Psoas muscle (tissue), 8 donors: ENCODE measurements around the gene ELOVL1. TPM values are rescaled to one million over a fixed set of nuclear protein-coding genes. Genes with fewer than 3 reads are reported as not detected.

ENCODE experiments used
- ATAC-seq, 4 donors: fragments of 200-7000 bp; cut with Tn5 transposase; one replicate each; pipeline ENCODE4 v1.9.1; 2020; ENCODE audit warnings: moderate library complexity in 3 of 4, mild to moderate bottlenecking in 2 of 4
- DNase-seq, 2 donors: peaks; one replicate each; pipeline ENCODE4 v3.0.0-alpha.2; 2020
- H3K27ac ChIP-seq: fragments of 200-600 bp; one replicate; pipeline ENCODE4 v1.8.0; 2022
- H3K27me3 ChIP-seq, 3 donors: fragments of 200-600 bp in 1 of 3; one replicate each; pipeline versions ENCODE4 v1.6.1 to v1.8.0; 2013 to 2022; ENCODE audit warnings: low read length in 2 of 3, mild to moderate bottlenecking in 2 of 3, moderate library complexity in 1 of 3; ENCODE audit not compliant: insufficient read depth in 3 of 3
- H3K36me3 ChIP-seq, 2 donors: fragments of 200-600 bp in 1 of 2; one replicate each; pipeline versions ENCODE4 v1.6.1 to v1.8.0; 2013 to 2022; ENCODE audit warnings: low read depth in 1 of 2, mild to moderate bottlenecking in 1 of 2, moderate library complexity in 1 of 2; ENCODE audit not compliant: insufficient read depth in 1 of 2
- H3K4me1 ChIP-seq: fragments of 200-600 bp; one replicate; pipeline ENCODE4 v1.8.0; 2022
- H3K4me3 ChIP-seq: fragments of 200-600 bp; one replicate; pipeline ENCODE4 v1.8.0; 2022; ENCODE audit warnings: mild to moderate bottlenecking
- H3K9me3 ChIP-seq: fragments of 200-600 bp; one replicate; pipeline ENCODE4 v1.8.0; 2022
- CTCF ChIP-seq: fragments of 200-600 bp; IDR thresholded peaks from one replicate; pipeline ENCODE4 v1.8.0; 2022; ENCODE audit warnings: antibody characterized with exemption
- WGBS, 3 donors: extraction: QIAGEN DNeasy Blood & Tissue Kit; methylation state at CpG; one replicate each; pipeline versions ENCODE4 v1.1.6 to v1.1.7; 2013; 5-methylcytosine and 5-hydroxymethylcytosine counted together
- intact Hi-C, 2 donors: fragments of 100-400 bp; cut with DNase I; formaldehyde crosslinking; loops; one replicate each; pipeline versions ENCODE4 v1.11.0 to v1.14.2; 2022
- polyA plus RNA-seq, 3 donors: library from polyadenylated mRNA; stranded (reverse); fragments of 200-250 nt; gene quantifications; one replicate each; pipeline ENCODE4 v1.2.3, GENCODE V29; 2013
- total RNA-seq, 4 donors: library from RNA; stranded (reverse); fragmentation: NEBNext Ultra II Directional in 2 of 4; extraction: Animal tissue kit (Norgen Biotek cat#: 25700) in 2 of 4; gene quantifications; one replicate each; pipeline versions ENCODE4 v1.2.1 to v1.2.4, GENCODE V29; 2021 to 2023
- donor health status: healthy with polysubstance abuse.
- donor health status: DM: no; HTN: no; CAD: no; lungs with moderate emphysema.
- donor health status: Bipolar disorder and iron deficiency.
- donor health status: healthy.
- donor health status: DM: yes; HTN: yes; CAD: no.
- donor health status: DM: no; HTN: no; CAD: no.
- donor health status: DM: no; HTN: no; CAD: no.
- donor health status: DM: yes; HTN: yes; CAD: no.

ELOVL1 gene
- total and polyA plus RNA-seq, 7 donors: 15.9 to 68.1 (median 19.2) TPM

- Histone ChIP-seq H3K4me1 (peaks cover 4% of the 10 kb centered on the region), H3K27ac (no peak overlapping the region), H3K9me3 (no peaks in the 10 kb centered on the region), H3K4me3 (no peak overlapping the region), H3K27me3 (no peaks in the 10 kb centered on the region), H3K36me3 (no peaks in the 10 kb centered on the region)
- intact Hi-C loops: no loop called here
- WGBS, 3 donors: 50 to 76% (median 71%) methylated on average over 1 of the region's 1 CpG
- no peak for DNase-seq
- TF ChIP-seq CTCF: no peak
- ATAC-seq: no peak
Measured at GRCh38 chr1:43340559-43340958, 27.3 kb downstream of the ELOVL1 start.

GRCh38 chr1:43339584-43340232, 28.1 kb downstream of the ELOVL1 start:
- H3K9me3 ChIP-seq: no peaks in the 10 kb centered on the region
- ATAC-seq: no peak
- H3K4me1 ChIP-seq: no peaks in the 10 kb centered on the region
- no peaks in the 10 kb centered on the region for H3K27me3 ChIP-seq
- H3K27ac ChIP-seq: no peak overlapping the region
- WGBS, 3 donors: 87 to 94% (median 90%) methylated on average over 6 of the region's 6 CpGs
- TF ChIP-seq CTCF: no peak
- no peak for DNase-seq
- intact Hi-C loops: no loop called here
- H3K36me3 ChIP-seq: no peaks in the 10 kb centered on the region
- no peak overlapping the region for H3K4me3 ChIP-seq

GRCh38 chr1:43338001-43338400, 29.8 kb downstream of the ELOVL1 start:
- H3K36me3 ChIP-seq: no peaks in the 10 kb centered on the region
- no peak overlapping the region for H3K27ac ChIP-seq
- no peak for TF ChIP-seq CTCF
- H3K27me3 ChIP-seq: no peaks in the 10 kb centered on the region
- H3K4me3 ChIP-seq: no peak overlapping the region
- H3K4me1 ChIP-seq: no peaks in the 10 kb centered on the region
- no peak for ATAC-seq
- no peak for DNase-seq
- WGBS, 3 donors: 73 to 85% (median 74%) methylated on average over 5 of the region's 5 CpGs
- intact Hi-C loops: no loop called here
- no peaks in the 10 kb centered on the region for H3K9me3 ChIP-seq

- no peaks in the 10 kb centered on the region for H3K9me3 ChIP-seq
- 64 to 67% (median 66%) methylated on average over 3 of the region's 3 CpGs for WGBS, 3 donors
- ATAC-seq: no peak
Measured at GRCh38 chr1:43337588-43337987, 30.2 kb downstream of the ELOVL1 start, which contains the start of gene MPL. TSS of gene MPL (plus strand) at chr1:43337818. CDS start at chr1:43337849, 31 bp downstream.

More at GRCh38 chr1:43337588-43337987, 30.2 kb downstream of the ELOVL1 start, which contains the start of gene MPL:
- H3K27ac ChIP-seq: no peak within 1 kb of the TSS
- no peaks in the 10 kb centered on the region for H3K36me3 ChIP-seq
- intact Hi-C loops: no loop called here
- no peaks in the 10 kb centered on the region for H3K27me3 ChIP-seq
- no peak for TF ChIP-seq CTCF
- no peak within 1 kb of the TSS for H3K4me3 ChIP-seq
- no peak for DNase-seq
- H3K4me1 ChIP-seq: no peaks in the 10 kb centered on the region
